Osteocyte (in vitro differentiated cells): ENCODE results near the gene TNFAIP8L2. TPM values are rescaled to one million over a fixed set of nuclear protein-coding genes. Genes with fewer than 3 reads are reported as not detected.

Experiments used
- DNase-seq: peaks from one replicate; pipeline ENCODE4 v3.0.0; 2021; ENCODE audit warnings: mixed read lengths; ENCODE audit not compliant: unreplicated experiment; ENCODE audit errors: extremely low spot score
- H3K27ac Mint-ChIP-seq: one replicate; pipeline ENCODE4 v1.8.0; 2021; ENCODE audit warnings: mild to moderate bottlenecking, mixed read lengths; ENCODE audit not compliant: unreplicated experiment
- H3K27me3 Mint-ChIP-seq: one replicate; pipeline ENCODE4 v1.8.0; 2021; ENCODE audit warnings: mixed read lengths; ENCODE audit not compliant: unreplicated experiment
- H3K36me3 Mint-ChIP-seq: one replicate; pipeline ENCODE4 v1.8.0; 2021; ENCODE audit warnings: mixed read lengths; ENCODE audit not compliant: unreplicated experiment
- H3K4me1 Mint-ChIP-seq: one replicate; pipeline ENCODE4 v1.8.0; 2021; ENCODE audit warnings: mixed read lengths; ENCODE audit not compliant: unreplicated experiment
- H3K4me3 Mint-ChIP-seq: one replicate; pipeline ENCODE4 v1.8.0; 2021; ENCODE audit warnings: mild to moderate bottlenecking, moderate library complexity, mixed read lengths; ENCODE audit not compliant: unreplicated experiment
- H3K9me3 Mint-ChIP-seq: one replicate; pipeline ENCODE4 v1.8.0; 2021; ENCODE audit warnings: mixed read lengths; ENCODE audit not compliant: unreplicated experiment
- total RNA-seq: library from RNA; stranded (reverse); gene quantifications from 2 replicates; pipeline ENCODE4 v1.2.1, GENCODE V29; 2021
- TF ChIP-seq, protein P1 (sequence below): fragments of 200-600 bp; sonication (generic); IDR thresholded peaks from 2 replicates; pipeline ENCODE4 v1.5.0; 2021; ENCODE audit warnings: antibody characterized with exemption, mild to moderate bottlenecking, moderate library complexity

TNFAIP8L2 gene
- total RNA-seq, 1 donor from 2014 or later, result not detected

DNA sequence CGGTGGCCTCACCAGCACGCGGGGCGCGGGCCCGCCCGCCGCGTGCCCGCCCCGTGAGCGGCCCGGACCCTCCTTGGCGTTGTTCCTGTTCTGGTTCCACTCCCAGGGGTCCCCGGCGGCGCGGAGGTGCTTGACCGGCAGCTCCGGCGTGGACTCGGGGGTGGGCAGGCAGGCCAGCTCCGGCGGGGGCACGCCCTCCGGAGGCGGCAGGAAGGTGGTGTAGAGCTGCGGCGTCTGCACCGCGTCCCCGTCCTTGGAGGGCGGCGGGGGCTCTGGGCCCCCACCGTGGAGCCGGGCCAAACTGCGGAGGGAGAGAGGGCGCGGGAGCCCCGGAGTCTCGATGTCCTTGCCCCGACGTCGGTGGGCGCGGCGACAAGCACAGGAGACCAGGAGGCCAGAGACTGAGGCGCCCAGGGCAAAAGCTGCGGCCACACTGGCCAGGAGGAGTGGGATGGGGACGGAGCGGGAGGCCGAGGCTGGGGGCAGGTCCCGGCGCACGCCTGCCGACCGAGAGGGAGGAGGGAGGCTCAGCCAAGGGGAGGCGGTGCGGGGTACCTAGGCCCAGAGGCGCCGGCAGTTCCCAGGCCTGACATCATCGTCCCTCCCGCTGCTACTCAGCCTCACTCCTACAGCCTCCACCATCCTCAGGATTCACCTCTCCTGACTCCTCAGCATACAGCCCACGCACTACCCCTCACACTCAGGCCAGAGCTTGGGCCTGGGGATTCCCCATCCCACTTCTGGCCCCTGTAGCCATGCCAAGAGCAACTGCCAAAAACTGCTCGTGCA lies 23.2 kb upstream of the TNFAIP8L2 start:
- DNase-seq, result no peak
- Mint-ChIP-seq H3K4me3 (no peak overlapping the region), H3K9me3 (no peaks in the 10 kb centered on the region), H3K27me3 (peaks cover 6% of the 10 kb centered on the region), H3K4me1 (peaks cover 12% of the 10 kb centered on the region), H3K27ac (no peak overlapping the region), H3K36me3 (peaks cover 24% of the 10 kb centered on the region)
- TF ChIP-seq, protein P1, sequence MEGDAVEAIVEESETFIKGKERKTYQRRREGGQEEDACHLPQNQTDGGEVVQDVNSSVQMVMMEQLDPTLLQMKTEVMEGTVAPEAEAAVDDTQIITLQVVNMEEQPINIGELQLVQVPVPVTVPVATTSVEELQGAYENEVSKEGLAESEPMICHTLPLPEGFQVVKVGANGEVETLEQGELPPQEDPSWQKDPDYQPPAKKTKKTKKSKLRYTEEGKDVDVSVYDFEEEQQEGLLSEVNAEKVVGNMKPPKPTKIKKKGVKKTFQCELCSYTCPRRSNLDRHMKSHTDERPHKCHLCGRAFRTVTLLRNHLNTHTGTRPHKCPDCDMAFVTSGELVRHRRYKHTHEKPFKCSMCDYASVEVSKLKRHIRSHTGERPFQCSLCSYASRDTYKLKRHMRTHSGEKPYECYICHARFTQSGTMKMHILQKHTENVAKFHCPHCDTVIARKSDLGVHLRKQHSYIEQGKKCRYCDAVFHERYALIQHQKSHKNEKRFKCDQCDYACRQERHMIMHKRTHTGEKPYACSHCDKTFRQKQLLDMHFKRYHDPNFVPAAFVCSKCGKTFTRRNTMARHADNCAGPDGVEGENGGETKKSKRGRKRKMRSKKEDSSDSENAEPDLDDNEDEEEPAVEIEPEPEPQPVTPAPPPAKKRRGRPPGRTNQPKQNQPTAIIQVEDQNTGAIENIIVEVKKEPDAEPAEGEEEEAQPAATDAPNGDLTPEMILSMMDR, result no peak

DNA sequence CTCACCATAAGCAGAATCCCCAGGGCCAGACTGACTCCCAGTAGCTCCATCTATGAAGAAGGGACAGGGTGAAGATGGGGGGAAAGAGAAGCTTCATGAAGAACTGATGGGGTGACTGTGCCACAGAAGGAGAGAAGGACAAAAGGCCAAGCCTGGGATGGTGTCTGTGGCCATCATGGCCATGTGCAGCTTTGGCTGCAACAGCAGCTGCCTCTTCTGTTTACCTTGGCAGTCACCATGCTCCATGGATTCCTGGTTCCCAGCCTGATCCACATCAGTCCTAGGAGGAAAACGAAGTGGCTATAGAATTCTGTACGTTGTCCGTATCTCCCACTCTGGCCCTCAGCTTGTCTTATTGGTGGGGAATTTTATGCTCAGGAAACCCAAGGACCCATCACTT lies 22.1 kb upstream of the TNFAIP8L2 start:
- H3K4me3 Mint-ChIP-seq, result no peak overlapping the region
- DNase-seq, result no peak
- H3K9me3 Mint-ChIP-seq, result no peaks in the 10 kb centered on the region
- TF ChIP-seq, protein P1, result no peak
- no peak overlapping the region for H3K27ac Mint-ChIP-seq
- peaks cover 12% of the 10 kb centered on the region for H3K4me1 Mint-ChIP-seq
- peaks cover 26% of the 10 kb centered on the region for H3K36me3 Mint-ChIP-seq
- H3K27me3 Mint-ChIP-seq, result peaks cover 6% of the 10 kb centered on the region

DNA sequence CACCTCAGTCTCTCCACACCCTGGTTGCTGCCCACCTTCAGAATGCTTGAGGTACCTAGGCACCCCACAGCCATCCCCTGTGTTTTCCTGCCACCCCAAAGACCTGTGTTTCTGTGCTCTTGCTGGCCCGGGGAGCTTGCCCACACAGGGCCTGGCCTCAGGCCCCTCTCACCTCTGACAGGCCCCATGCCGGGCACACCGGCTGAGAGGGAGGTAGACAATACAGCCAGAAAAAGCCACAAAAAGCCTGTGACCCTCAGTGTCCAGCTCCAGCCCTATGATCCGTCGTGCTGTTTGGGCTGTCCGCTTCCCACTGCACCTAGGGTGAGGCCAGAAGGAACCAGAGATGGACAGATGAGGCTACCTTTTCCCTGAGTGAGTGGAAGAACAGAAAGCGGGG lies 21.5 kb upstream of the TNFAIP8L2 start:
- TF ChIP-seq, protein P1, result no peak
- Mint-ChIP-seq H3K4me1 (peaks cover 12% of the 10 kb centered on the region), H3K27ac (no peak overlapping the region), H3K36me3 (peaks cover 28% of the 10 kb centered on the region), H3K27me3 (peaks cover 6% of the 10 kb centered on the region), H3K9me3 (no peaks in the 10 kb centered on the region), H3K4me3 (no peak overlapping the region)
- DNase-seq, result no peak

DNA sequence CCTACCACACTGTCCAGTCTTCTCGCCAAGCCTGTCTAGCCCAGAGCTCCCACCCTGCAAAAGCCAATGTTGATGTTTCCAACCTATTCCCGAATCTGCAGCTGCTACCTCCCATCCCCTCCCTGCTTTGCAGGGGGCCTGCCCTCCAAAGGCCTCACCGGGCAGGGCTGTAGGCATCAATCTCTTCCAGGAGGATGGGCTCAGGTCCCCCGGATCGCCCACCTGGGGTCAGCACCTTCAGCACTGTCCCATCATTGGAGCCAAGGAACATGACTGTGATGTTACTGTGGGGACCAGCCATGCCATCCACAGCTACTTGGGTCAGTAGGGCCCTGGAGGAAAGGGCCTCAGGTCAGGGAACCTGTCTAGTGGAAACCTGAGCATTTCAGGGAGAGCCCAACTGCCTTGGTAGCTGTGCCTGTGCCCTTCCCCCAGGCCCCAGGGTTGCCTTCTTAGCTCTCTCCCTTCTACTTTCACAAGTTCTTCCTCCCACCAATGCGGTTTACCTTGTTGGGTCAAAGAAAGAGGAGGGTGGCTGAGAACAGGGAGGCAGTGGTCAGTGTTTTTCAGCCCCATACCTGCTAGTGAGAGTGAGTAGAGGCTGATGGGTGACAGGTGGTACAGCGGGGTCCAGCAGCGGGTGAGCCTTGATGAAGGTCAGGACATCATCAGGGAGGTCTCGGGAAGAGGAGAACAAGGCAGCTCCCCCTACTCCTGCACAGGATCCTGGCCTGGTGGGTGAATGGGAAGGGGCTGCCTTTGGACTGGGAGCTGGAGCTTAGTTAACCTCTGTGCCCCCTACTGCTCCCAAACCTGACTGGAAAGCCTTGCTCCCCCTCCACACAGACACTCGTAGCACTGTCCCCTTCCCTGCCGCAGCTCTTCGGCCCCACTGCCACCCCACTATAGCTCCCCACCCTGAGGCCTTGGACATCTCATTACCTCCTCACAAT lies 20.7 kb upstream of the TNFAIP8L2 start:
- Mint-ChIP-seq H3K36me3 (peaks cover 28% of the 10 kb centered on the region), H3K27me3 (peaks cover 6% of the 10 kb centered on the region), H3K4me1 (peaks cover 12% of the 10 kb centered on the region), H3K27ac (no peak overlapping the region), H3K4me3 (no peak overlapping the region), H3K9me3 (no peaks in the 10 kb centered on the region)
- TF ChIP-seq, protein P1, result no peak
- no peak for DNase-seq

DNA sequence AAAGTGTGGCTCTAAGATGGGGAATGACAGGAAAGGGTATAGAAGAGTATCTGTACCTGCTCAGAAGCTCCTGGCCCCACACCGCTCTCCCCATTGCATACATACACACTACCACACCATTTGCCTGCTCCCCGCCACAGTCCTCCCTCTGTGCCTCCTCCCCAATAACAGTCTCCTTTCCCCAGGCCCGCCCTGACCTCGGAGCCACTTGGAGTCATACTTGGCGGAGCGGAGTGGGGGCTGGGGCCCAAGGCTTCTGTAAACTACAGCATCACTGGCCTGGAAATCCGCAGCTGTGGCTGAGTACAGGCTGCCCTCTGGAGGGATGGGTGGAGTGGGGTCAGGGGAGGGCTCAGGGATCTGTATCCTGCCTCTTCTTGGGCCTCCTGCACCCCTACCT lies 18.7 kb upstream of the TNFAIP8L2 start:
- no peaks in the 10 kb centered on the region for H3K27me3 Mint-ChIP-seq
- H3K4me1 Mint-ChIP-seq, result peaks cover 2% of the 10 kb centered on the region
- no peak overlapping the region for H3K27ac Mint-ChIP-seq
- peaks cover 28% of the 10 kb centered on the region for H3K36me3 Mint-ChIP-seq
- no peak for DNase-seq
- no peaks in the 10 kb centered on the region for H3K9me3 Mint-ChIP-seq
- TF ChIP-seq, protein P1, result no peak
- no peak overlapping the region for H3K4me3 Mint-ChIP-seq
